Transverse colon (tissue), 4 donors: ENCODE results near the gene ELANE. TPM values are rescaled to one million over a fixed set of nuclear protein-coding genes. Genes with fewer than 3 reads are reported as not detected.
"Not testable (repeated sequence)": the region's sequence is repeated elsewhere in the genome, so short reads cannot be mapped to it uniquely, and the experiment has no call there.

Experiments used
- DNase-seq: peaks from one replicate; pipeline ENCODE4 v3.0.0-alpha.2; 2019
- H3K27ac ChIP-seq, 4 donors: fragments of 200-600 bp; sonication (generic); 2 replicates each; pipeline ENCODE4 v1.5.1; 2016 to 2018; ENCODE audit warnings: inconsistent platforms in 4 of 4
- H3K27me3 ChIP-seq: fragments of 200-600 bp; sonication (generic); 2 replicates; pipeline ENCODE4 v1.5.1; 2017; ENCODE audit warnings: inconsistent platforms
- H3K36me3 ChIP-seq, 4 donors: fragments of 200-600 bp; sonication (generic); 2 replicates each; pipeline ENCODE4 v1.5.1; 2017 to 2019; ENCODE audit warnings: inconsistent platforms in 4 of 4
- H3K4me1 ChIP-seq, 4 donors: fragments of 200-600 bp; sonication (generic); 2 replicates each; pipeline ENCODE4 v1.5.1; 2017 to 2020; ENCODE audit warnings: inconsistent platforms in 4 of 4
- H3K4me3 ChIP-seq, 4 donors: fragments of 200-600 bp; sonication (generic); 1 replicate in 1 of 4; 2 replicates in 3 of 4; pipeline versions ENCODE4 v1.5.1 to v1.6.1; 2017 to 2019; ENCODE audit warnings: inconsistent platforms in 4 of 4
- H3K9me3 ChIP-seq, 2 donors: fragments of 200-600 bp; sonication (generic); 2 replicates each; pipeline ENCODE4 v1.5.1; 2017 to 2019; ENCODE audit warnings: inconsistent platforms in 2 of 2
- EP300 ChIP-seq: sonication (generic); formaldehyde crosslinking; IDR thresholded peaks from one replicate; pipeline ENCODE4 v1.6.1; 2017; ENCODE audit warnings: antibody characterized with exemption, low read depth
- POLR2A ChIP-seq: fragments of 450-650 bp; IDR thresholded peaks from one replicate; pipeline ENCODE4 v1.6.1; 2016; ENCODE audit warnings: antibody characterized with exemption, mild to moderate bottlenecking, moderate library complexity
- POLR2AphosphoS5 ChIP-seq, 3 donors: sonication (generic); formaldehyde crosslinking; IDR thresholded peaks; one replicate each; pipeline ENCODE4 v1.6.1; 2016; ENCODE audit warnings: antibody characterized with exemption in 3 of 3
- WGBS, 2 donors: methylation state at CpG; one replicate each; pipeline ENCODE4 v1.1.5; 2018; ENCODE audit warnings: low coverage in 1 of 2; 5-methylcytosine and 5-hydroxymethylcytosine counted together
- in situ Hi-C, 4 donors: fragments of 200-750 bp; cut with MboI; loops; one replicate each; pipeline versions ENCODE4 v1.15.0 to v1.15.1; 2017; ENCODE audit warnings: low sequenced_read_pairs in 3 of 4, low pct_ligation_motif_present in 1 of 4, low pct_unique_long_range_greater_than_20kb in 1 of 4
- intact Hi-C: fragments of 100-400 bp; cut with DNase I; formaldehyde crosslinking; loops from one replicate; pipeline ENCODE4 v1.15.1; 2023; ENCODE audit warnings: low total_unique reads
- total RNA-seq, 4 donors: library from RNA; depleted of rRNA; stranded (reverse); fragments of >200 nt; gene quantifications; one replicate each; pipeline ENCODE4 v1.1.0, GENCODE V29; 2016
- TF ChIP-seq, protein P1 (sequence below), 5 experiments: fragments of 200-600 bp in 3 of 5; fragments of 450-650 bp in 2 of 5; sonication (generic) in 3 of 5; IDR thresholded peaks; 1 replicate in 2 of 5; 2 replicates in 3 of 5; pipeline ENCODE4 v1.5.1; 2016 to 2017; ENCODE audit warnings: antibody characterized with exemption in 5 of 5, inconsistent platforms in 3 of 5, mild to moderate bottlenecking in 2 of 5, moderate library complexity in 1 of 5

The ELANE gene
- total RNA-seq, 4 donors from 2014 or later = 0.79 to 2.2 TPM; not detected in 2

DNA sequence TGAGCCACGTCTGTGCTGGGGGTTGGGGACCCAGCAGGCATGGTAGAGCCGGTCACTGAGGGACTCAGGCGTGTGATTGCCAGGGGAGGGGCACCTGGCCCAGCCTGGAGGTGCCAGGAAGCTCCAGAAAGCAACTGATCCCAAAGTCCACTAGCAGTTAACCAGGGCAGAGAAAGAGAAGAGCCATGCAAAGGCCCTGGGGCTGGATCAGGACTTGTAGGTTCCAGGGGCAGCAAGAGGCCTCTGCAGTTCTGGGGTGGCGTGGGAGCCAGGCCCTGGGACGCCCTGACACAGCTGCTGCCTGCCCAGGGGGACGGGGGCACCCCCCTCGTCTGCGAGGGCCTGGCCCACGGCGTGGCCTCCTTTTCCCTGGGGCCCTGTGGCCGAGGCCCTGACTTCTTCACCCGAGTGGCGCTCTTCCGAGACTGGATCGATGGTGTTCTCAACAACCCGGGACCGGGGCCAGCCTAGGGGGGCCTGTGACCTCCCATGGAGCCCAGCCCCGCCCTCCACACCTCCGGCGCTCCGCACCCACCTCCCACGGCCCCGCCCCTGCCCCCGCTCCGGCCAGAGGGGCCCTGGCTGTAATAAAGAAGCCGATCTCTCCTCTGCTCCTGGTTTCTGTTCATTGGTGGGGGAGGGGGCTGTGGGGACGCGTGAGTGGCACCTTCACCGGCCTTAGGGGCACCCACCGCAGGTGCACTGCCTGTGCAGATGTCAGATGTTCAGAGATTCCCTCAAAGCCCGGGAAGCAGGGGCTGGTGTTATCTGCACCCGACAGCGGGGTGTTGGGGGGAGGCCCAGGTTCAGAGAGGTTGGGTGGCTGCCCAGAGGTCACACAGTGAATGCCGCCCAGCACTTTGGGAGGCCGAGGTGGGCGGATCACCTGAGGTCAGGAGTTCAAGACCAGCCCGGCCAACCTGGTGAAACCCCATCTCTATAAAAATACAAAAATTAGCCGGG, 20.4 kb upstream of the ELANE start:
- intact Hi-C loops (no loop called here), in situ Hi-C loops (no loop called here)
- no peak overlapping the region for H3K27ac ChIP-seq
- H3K27me3 ChIP-seq = peaks cover 73% of the 10 kb centered on the region
- TF ChIP-seq POLR2AphosphoS5 (IDR thresholded peaks at IDR 0.05) (no peak), EP300 (no peak), POLR2A (no peak)
- TF ChIP-seq, protein P1, sequence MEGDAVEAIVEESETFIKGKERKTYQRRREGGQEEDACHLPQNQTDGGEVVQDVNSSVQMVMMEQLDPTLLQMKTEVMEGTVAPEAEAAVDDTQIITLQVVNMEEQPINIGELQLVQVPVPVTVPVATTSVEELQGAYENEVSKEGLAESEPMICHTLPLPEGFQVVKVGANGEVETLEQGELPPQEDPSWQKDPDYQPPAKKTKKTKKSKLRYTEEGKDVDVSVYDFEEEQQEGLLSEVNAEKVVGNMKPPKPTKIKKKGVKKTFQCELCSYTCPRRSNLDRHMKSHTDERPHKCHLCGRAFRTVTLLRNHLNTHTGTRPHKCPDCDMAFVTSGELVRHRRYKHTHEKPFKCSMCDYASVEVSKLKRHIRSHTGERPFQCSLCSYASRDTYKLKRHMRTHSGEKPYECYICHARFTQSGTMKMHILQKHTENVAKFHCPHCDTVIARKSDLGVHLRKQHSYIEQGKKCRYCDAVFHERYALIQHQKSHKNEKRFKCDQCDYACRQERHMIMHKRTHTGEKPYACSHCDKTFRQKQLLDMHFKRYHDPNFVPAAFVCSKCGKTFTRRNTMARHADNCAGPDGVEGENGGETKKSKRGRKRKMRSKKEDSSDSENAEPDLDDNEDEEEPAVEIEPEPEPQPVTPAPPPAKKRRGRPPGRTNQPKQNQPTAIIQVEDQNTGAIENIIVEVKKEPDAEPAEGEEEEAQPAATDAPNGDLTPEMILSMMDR (IDR thresholded peaks at IDR 0.05) = no peak
- H3K4me1 ChIP-seq = peaks cover 0 to 3% (median 0%) of the 10 kb centered on the region in 4 donors
- DNase-seq = no peak
- no peaks in the 10 kb centered on the region for H3K9me3 ChIP-seq
- no peak overlapping the region for H3K4me3 ChIP-seq
- no peaks in the 10 kb centered on the region for H3K36me3 ChIP-seq
- WGBS, 2 donors = 43% methylated on average over 38 of the region's 38 CpGs; no CpG with 5 or more reads in 1 of the 2 donors

DNA sequence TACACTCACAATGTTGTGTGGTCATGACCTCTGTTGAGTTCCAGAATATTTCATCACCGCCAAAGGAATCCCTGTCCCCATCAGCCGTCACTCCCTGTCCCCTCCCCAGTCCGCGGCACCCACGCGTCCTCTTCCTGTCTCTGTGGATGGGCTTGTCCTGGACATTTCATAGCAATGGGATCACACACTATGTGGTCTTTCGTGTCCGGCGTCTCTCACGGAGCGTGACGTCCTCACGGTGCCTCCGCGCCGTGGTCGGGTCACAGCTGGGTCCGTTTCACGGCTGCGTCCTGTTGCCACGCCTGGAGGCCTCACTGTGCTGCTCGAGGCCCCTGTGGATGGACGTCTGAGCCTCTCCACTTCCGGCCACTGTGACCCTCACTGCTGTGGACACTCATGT, 17.9 kb upstream of the ELANE start:
- no peak for TF ChIP-seq POLR2A
- no peak for TF ChIP-seq EP300
- TF ChIP-seq, protein P1 (IDR thresholded peaks at IDR 0.05) = no peak
- no peak for TF ChIP-seq POLR2AphosphoS5 (IDR thresholded peaks at IDR 0.05)
- Histone ChIP-seq H3K4me1 (no peaks in the 10 kb centered on the region), H3K4me3 (no peak overlapping the region), H3K27me3 (peaks cover 89% of the 10 kb centered on the region), H3K27ac (no peak overlapping the region), H3K9me3 (no peaks in the 10 kb centered on the region), H3K36me3 (no peaks in the 10 kb centered on the region)
- intact Hi-C loops (no loop called here), in situ Hi-C loops (no loop called here)
- DNase-seq = no peak
- 67 to 69% methylated on average over 9 to 24 of the region's 24 CpGs for WGBS, 2 donors

DNA sequence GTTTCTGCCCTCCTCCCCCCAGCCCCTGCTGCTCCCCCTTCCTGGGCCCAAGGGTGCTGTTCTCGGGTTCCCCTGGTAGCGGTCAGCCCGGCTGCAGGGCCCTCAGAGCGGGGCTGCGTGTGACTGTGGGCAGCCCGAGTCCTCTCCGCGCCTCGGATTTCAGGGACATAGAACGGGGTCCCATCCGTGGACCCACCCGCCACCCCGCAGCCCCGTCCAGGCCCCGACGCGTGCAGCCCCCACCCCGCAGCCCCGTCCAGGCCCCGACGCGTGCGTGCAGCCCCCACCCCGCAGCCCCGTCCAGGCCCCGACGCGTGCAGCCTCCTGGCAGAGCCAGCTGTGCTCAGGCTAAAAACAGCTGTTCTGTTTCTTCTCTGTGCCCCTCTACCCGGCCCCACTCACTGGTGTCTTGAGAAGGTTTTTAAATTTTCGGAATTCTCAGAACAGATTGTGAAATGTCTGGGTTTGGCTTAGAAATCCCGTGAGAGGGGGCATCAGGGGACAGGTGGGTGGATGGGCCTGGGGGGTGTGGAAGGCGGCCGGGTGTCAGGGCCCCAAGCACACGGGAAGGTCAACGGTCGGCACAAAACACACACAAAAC, 16.8 kb upstream of the ELANE start:
- no peak overlapping the region for H3K27ac ChIP-seq
- no peaks in the 10 kb centered on the region for H3K36me3 ChIP-seq
- no peak for DNase-seq
- peaks cover 90% of the 10 kb centered on the region for H3K27me3 ChIP-seq
- intact Hi-C loops = no loop called here
- TF ChIP-seq EP300 = no peak
- TF ChIP-seq, protein P1 (IDR thresholded peaks at IDR 0.05) = no peak
- no peak for TF ChIP-seq POLR2AphosphoS5 (IDR thresholded peaks at IDR 0.05)
- TF ChIP-seq POLR2A = no peak
- H3K4me1 ChIP-seq = no peaks in the 10 kb centered on the region
- no peak overlapping the region for H3K4me3 ChIP-seq
- WGBS, 2 donors = 39 to 70% methylated on average over 12 to 25 of the region's 36 CpGs
- H3K9me3 ChIP-seq = no peaks in the 10 kb centered on the region
- in situ Hi-C loops = no loop called here

DNA sequence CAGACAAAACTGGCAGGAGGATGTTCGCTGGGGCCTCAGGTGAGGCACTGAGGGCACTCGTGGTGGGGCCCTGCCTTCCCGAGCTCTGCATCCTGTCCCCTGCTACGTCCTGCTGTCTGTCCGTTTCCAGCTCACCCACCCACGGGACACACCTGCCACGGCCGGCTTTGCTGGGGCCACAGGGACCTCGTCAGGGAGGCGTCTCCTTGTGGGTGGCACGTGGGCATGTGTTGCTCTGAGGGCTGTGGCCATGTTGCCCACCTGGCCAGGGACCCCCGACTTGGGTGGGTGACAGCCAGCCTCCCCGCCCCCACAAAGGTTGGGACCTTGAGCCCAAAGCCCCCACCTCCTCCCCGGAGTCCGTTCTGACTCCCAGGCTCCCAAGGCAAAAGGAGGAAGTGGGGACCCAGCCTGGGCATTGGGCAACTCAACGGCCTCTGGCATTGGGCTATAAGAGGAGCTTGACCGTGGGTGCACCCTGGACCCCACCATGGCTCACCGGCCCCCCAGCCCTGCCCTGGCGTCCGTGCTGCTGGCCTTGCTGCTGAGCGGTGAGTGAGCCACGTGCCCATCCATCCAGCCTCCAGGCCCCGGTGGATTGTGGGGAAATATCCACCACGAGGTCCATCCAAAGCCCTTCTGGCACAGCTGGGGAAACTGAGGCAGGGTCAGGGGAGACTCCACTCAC, 11.4 kb upstream of the ELANE start, which contains the start of gene PRTN3:
PRTN3 (plus strand) TSS at position 481 of the 688 bp plus-strand sequence; CDS start at position 491, 10 bp downstream.
- intact Hi-C loops = loop anchor here (10.0 kb wide), 1 partner anchor 66 kb away; no protein-coding TSS in a partner anchor
- H3K27ac ChIP-seq = no peak within 1 kb of the TSS
- no peak for DNase-seq

DNA sequence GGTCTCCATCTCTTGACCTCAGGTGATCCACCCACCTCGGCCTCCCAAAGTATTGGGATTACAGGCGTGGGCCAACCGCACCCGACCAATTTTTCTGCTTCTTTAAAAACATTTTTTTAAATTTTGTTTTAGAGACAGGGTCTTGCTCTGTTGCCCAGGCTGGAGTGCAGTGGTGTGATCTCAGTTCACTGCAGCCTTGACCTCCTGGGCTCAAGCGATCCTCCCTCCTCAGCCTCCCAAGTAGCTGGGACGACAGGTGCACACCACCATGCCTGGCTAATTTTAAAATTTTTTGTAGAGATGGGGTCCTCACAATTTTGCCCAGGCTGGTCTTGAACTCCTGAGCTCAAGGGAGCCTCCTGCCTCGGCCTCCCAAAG, 9.3 kb upstream of the ELANE start:
- H3K27ac ChIP-seq, H3K36me3 ChIP-seq, H3K9me3 ChIP-seq, DNase-seq, in situ Hi-C loops, H3K4me3 ChIP-seq: not testable (repeated sequence)
- 68% methylated on average over 7 of the region's 7 CpGs; no CpG with 5 or more reads in 1 of the 2 donors for WGBS, 2 donors
- Histone ChIP-seq H3K4me1 (peaks cover 6 to 16% (median 11%) of the 10 kb centered on the region in 4 donors), H3K27me3 (peaks cover 92% of the 10 kb centered on the region)
- intact Hi-C loops = loop anchor here (10.0 kb wide), 1 partner anchor 68 kb away; no protein-coding TSS in a partner anchor

More for the DNA sequence above, 11.4 kb upstream of the ELANE start, which contains the start of gene PRTN3:
- no peak within 1 kb of the TSS for H3K4me3 ChIP-seq
- no peaks in the 10 kb centered on the region for H3K36me3 ChIP-seq
- TF ChIP-seq POLR2A (no peak), EP300 (no peak), POLR2AphosphoS5 (IDR thresholded peaks at IDR 0.05) (no peak)
- TF ChIP-seq, protein P1 (IDR thresholded peaks at IDR 0.05) = no peak
- peaks cover 6 to 12% (median 11%) of the 10 kb centered on the region in 4 donors for H3K4me1 ChIP-seq
- in situ Hi-C loops = no loop called here
- H3K27me3 ChIP-seq = peaks cover 92% of the 10 kb centered on the region
- H3K9me3 ChIP-seq = no peaks in the 10 kb centered on the region
- WGBS, 2 donors = 48% methylated on average over 16 of the region's 24 CpGs; no CpG with 5 or more reads in 1 of the 2 donors
